ENCODE results near the gene HYI.
"Not testable (repeated sequence)": the region's sequence is repeated elsewhere in the genome, so short reads cannot be mapped to it uniquely, and the experiment has no call there.

HYI gene

GRCh38 chr1:43427941-43428340 is 25.8 kb downstream of the HYI start:
- no peak for DNase-seq (ENCODE audit: low read depth in 2 of 2)

- no peak for DNase-seq (ENCODE audit: low read depth in 2 of 2)
Measured at GRCh38 chr1:43427524-43427923, 26.2 kb downstream of the HYI start.

GRCh38 chr1:43426221-43426620 is 27.5 kb downstream of the HYI start:
- DNase-seq (ENCODE audit: low read depth in 2 of 2), result no peak

- DNase-seq (ENCODE audit: low read depth in 2 of 2), result no peak
Measured at GRCh38 chr1:43425045-43425444, 28.7 kb downstream of the HYI start.

- DNase-seq (ENCODE audit: low read depth in 2 of 2), result peak in 1 of 2 donors; percentile 6
Measured at GRCh38 chr1:43423672-43424550, 29.8 kb downstream of the HYI start.

- DNase-seq (ENCODE audit: low read depth in 2 of 2), result no peak
Measured at GRCh38 chr1:43422995-43423671, 30.6 kb downstream of the HYI start.

GRCh38 chr1:43421976-43422750 is 31.6 kb downstream of the HYI start:
- no peak for DNase-seq (ENCODE audit: low read depth in 2 of 2)

- DNase-seq (ENCODE audit: low read depth in 2 of 2), result no peak
Measured at GRCh38 chr1:43421396-43421795, 32.3 kb downstream of the HYI start.

- no peak for DNase-seq (ENCODE audit: low read depth in 2 of 2)
Measured at GRCh38 chr1:43420874-43421273, 32.9 kb downstream of the HYI start.

GRCh38 chr1:43419627-43420425 is 33.9 kb downstream of the HYI start:
- no peak for DNase-seq (ENCODE audit: low read depth in 2 of 2)

GRCh38 chr1:43418858-43419257 is 34.9 kb downstream of the HYI start:
- no peak for DNase-seq (ENCODE audit: low read depth in 2 of 2)

- no peak for DNase-seq (ENCODE audit: low read depth in 2 of 2)
Measured at GRCh38 chr1:43415901-43416300, 37.8 kb downstream of the HYI start.

- peak; percentile 24 to 35 for DNase-seq (ENCODE audit: low read depth in 2 of 2)
Measured at GRCh38 chr1:43414634-43415223, 39.0 kb downstream of the HYI start.

GRCh38 chr1:43413426-43413825 is 40.3 kb downstream of the HYI start:
- not testable (repeated sequence) for DNase-seq (ENCODE audit: low read depth in 2 of 2)

- no peak for DNase-seq (ENCODE audit: low read depth in 2 of 2)
Measured at GRCh38 chr1:43410571-43410970, 43.2 kb downstream of the HYI start.

- no peak for DNase-seq (ENCODE audit: low read depth in 2 of 2)
Measured at GRCh38 chr1:43405876-43406234, 47.9 kb downstream of the HYI start.

- no peak for DNase-seq (ENCODE audit: low read depth in 2 of 2)
Measured at GRCh38 chr1:43405219-43405875, 48.4 kb downstream of the HYI start.

- no peak for DNase-seq (ENCODE audit: low read depth in 2 of 2)
Measured at GRCh38 chr1:43404353-43404752, 49.4 kb downstream of the HYI start.

GRCh38 chr1:43402089-43402865 is 51.5 kb downstream of the HYI start:
- no peak for DNase-seq (ENCODE audit: low read depth in 2 of 2)
